ENCODE data around the gene APOBEC4.
"Not testable (repeated sequence)": the region's sequence is repeated elsewhere in the genome, so short reads cannot be mapped to it uniquely, and the experiment has no call there.

APOBEC4 gene

GRCh38 chr1:183686229-183686628, 33.1 kb upstream of the APOBEC4 start:
- H3K27me3 ChIP-seq (ENCODE audit: insufficient read depth, low read length) = no peaks in the 10 kb centered on the region

GRCh38 chr1:183685112-183685713, 32.1 kb upstream of the APOBEC4 start:
- Histone ChIP-seq H2AFZ (ENCODE audit: low read depth, low read length) (no peak overlapping the region), H3K4me3 (ENCODE audit: low read length) (no peak overlapping the region), H3K36me3 (ENCODE audit: insufficient read depth, low read length) (no peaks in the 10 kb centered on the region), H3K4me1 (ENCODE audit: insufficient read depth, low read length) (peaks cover 5% of the 10 kb centered on the region), H3K27me3 (ENCODE audit: insufficient read depth, low read length) (no peaks in the 10 kb centered on the region), H3K9me3 (ENCODE audit: low read length) (no peaks in the 10 kb centered on the region)

More at GRCh38 chr1:183686229-183686628, 33.1 kb upstream of the APOBEC4 start:
- H3K9me3 ChIP-seq (ENCODE audit: low read length) = no peaks in the 10 kb centered on the region
- H3K4me1 ChIP-seq (ENCODE audit: insufficient read depth, low read length) = peaks cover 5% of the 10 kb centered on the region
- no peak overlapping the region for H3K4me3 ChIP-seq (ENCODE audit: low read length)
- H3K36me3 ChIP-seq (ENCODE audit: insufficient read depth, low read length) = no peaks in the 10 kb centered on the region
- no peak overlapping the region for H2AFZ ChIP-seq (ENCODE audit: low read depth, low read length)

- not testable (repeated sequence) for H3K36me3 ChIP-seq (ENCODE audit: insufficient read depth, low read length); H3K27me3 ChIP-seq (ENCODE audit: insufficient read depth, low read length); H3K4me3 ChIP-seq (ENCODE audit: low read length); H3K9me3 ChIP-seq (ENCODE audit: low read length); H2AFZ ChIP-seq (ENCODE audit: low read depth, low read length)
- peaks cover 13% of the 10 kb centered on the region for H3K4me1 ChIP-seq (ENCODE audit: insufficient read depth, low read length)
These were observed 26.2 kb upstream of the APOBEC4 start for GRCh38 chr1:183679363-183679762.

- no peaks in the 10 kb centered on the region for H3K9me3 ChIP-seq (ENCODE audit: low read length)
- H2AFZ ChIP-seq (ENCODE audit: low read depth, low read length) = no peak overlapping the region
- no peak overlapping the region for H3K4me3 ChIP-seq (ENCODE audit: low read length)
- H3K4me1 ChIP-seq (ENCODE audit: insufficient read depth, low read length) = peaks cover 15% of the 10 kb centered on the region
- no peaks in the 10 kb centered on the region for H3K36me3 ChIP-seq (ENCODE audit: insufficient read depth, low read length)
- no peaks in the 10 kb centered on the region for H3K27me3 ChIP-seq (ENCODE audit: insufficient read depth, low read length)
These were observed 25.7 kb upstream of the APOBEC4 start for GRCh38 chr1:183678819-183679218.

GRCh38 chr1:183676586-183677189, 23.6 kb upstream of the APOBEC4 start:
- H3K4me3 ChIP-seq (ENCODE audit: low read length) = no peak overlapping the region
- peaks cover 16% of the 10 kb centered on the region for H3K4me1 ChIP-seq (ENCODE audit: insufficient read depth, low read length)
- H3K36me3 ChIP-seq (ENCODE audit: insufficient read depth, low read length) = no peaks in the 10 kb centered on the region
- H3K9me3 ChIP-seq (ENCODE audit: low read length) = no peaks in the 10 kb centered on the region
- H3K27me3 ChIP-seq (ENCODE audit: insufficient read depth, low read length) = no peaks in the 10 kb centered on the region
- H2AFZ ChIP-seq (ENCODE audit: low read depth, low read length) = no peak overlapping the region

- H3K4me1 ChIP-seq (ENCODE audit: insufficient read depth, low read length) = peaks cover 16% of the 10 kb centered on the region
- no peaks in the 10 kb centered on the region for H3K27me3 ChIP-seq (ENCODE audit: insufficient read depth, low read length)
- H3K9me3 ChIP-seq (ENCODE audit: low read length) = no peaks in the 10 kb centered on the region
- no peak overlapping the region for H2AFZ ChIP-seq (ENCODE audit: low read depth, low read length)
- H3K36me3 ChIP-seq (ENCODE audit: insufficient read depth, low read length) = no peaks in the 10 kb centered on the region
- H3K4me3 ChIP-seq (ENCODE audit: low read length) = no peak overlapping the region
These were observed 22.9 kb upstream of the APOBEC4 start for GRCh38 chr1:183675883-183676585.

- no peak overlapping the region for H3K4me3 ChIP-seq (ENCODE audit: low read length)
- peaks cover 2% of the 10 kb centered on the region for H3K9me3 ChIP-seq (ENCODE audit: low read length)
- H3K4me1 ChIP-seq (ENCODE audit: insufficient read depth, low read length) = peaks cover 16% of the 10 kb centered on the region
- no peak overlapping the region for H2AFZ ChIP-seq (ENCODE audit: low read depth, low read length)
- H3K36me3 ChIP-seq (ENCODE audit: insufficient read depth, low read length) = no peaks in the 10 kb centered on the region
- H3K27me3 ChIP-seq (ENCODE audit: insufficient read depth, low read length) = no peaks in the 10 kb centered on the region
These were observed 22.3 kb upstream of the APOBEC4 start for GRCh38 chr1:183675381-183675780.

GRCh38 chr1:183674886-183675285, 21.8 kb upstream of the APOBEC4 start:
- H3K4me1 ChIP-seq (ENCODE audit: insufficient read depth, low read length) = peaks cover 16% of the 10 kb centered on the region
- H3K27me3 ChIP-seq (ENCODE audit: insufficient read depth, low read length) = no peaks in the 10 kb centered on the region
- no peak overlapping the region for H2AFZ ChIP-seq (ENCODE audit: low read depth, low read length)
- H3K36me3 ChIP-seq (ENCODE audit: insufficient read depth, low read length) = no peaks in the 10 kb centered on the region
- no peak overlapping the region for H3K4me3 ChIP-seq (ENCODE audit: low read length)
- H3K9me3 ChIP-seq (ENCODE audit: low read length) = peaks cover 5% of the 10 kb centered on the region

GRCh38 chr1:183674339-183674738, 21.2 kb upstream of the APOBEC4 start:
- Histone ChIP-seq H3K4me3 (ENCODE audit: low read length) (no peak overlapping the region), H3K27me3 (ENCODE audit: insufficient read depth, low read length) (no peaks in the 10 kb centered on the region), H3K4me1 (ENCODE audit: insufficient read depth, low read length) (peaks cover 16% of the 10 kb centered on the region), H3K9me3 (ENCODE audit: low read length) (peaks cover 6% of the 10 kb centered on the region), H2AFZ (ENCODE audit: low read depth, low read length) (no peak overlapping the region), H3K36me3 (ENCODE audit: insufficient read depth, low read length) (no peaks in the 10 kb centered on the region)

- Histone ChIP-seq H3K27me3 (ENCODE audit: insufficient read depth, low read length) (no peaks in the 10 kb centered on the region), H3K4me1 (ENCODE audit: insufficient read depth, low read length) (peaks cover 16% of the 10 kb centered on the region), H3K9me3 (ENCODE audit: low read length) (peaks cover 6% of the 10 kb centered on the region), H3K36me3 (ENCODE audit: insufficient read depth, low read length) (no peaks in the 10 kb centered on the region), H2AFZ (ENCODE audit: low read depth, low read length) (no peak overlapping the region), H3K4me3 (ENCODE audit: low read length) (no peak overlapping the region)
These were observed 20.6 kb upstream of the APOBEC4 start for GRCh38 chr1:183673605-183674323.

- Histone ChIP-seq H3K4me1 (ENCODE audit: insufficient read depth, low read length) (peaks cover 3% of the 10 kb centered on the region), H3K4me3 (ENCODE audit: low read length) (no peak overlapping the region), H3K36me3 (ENCODE audit: insufficient read depth, low read length) (no peaks in the 10 kb centered on the region), H2AFZ (ENCODE audit: low read depth, low read length) (no peak overlapping the region), H3K9me3 (ENCODE audit: low read length) (peaks cover 6% of the 10 kb centered on the region), H3K27me3 (ENCODE audit: insufficient read depth, low read length) (no peaks in the 10 kb centered on the region)
These were observed 17.1 kb upstream of the APOBEC4 start for GRCh38 chr1:183670169-183670568.

GRCh38 chr1:183656355-183656754, 3.2 kb upstream of the APOBEC4 start:
- Histone ChIP-seq H3K4me1 (ENCODE audit: insufficient read depth, low read length) (peaks cover 8% of the 10 kb centered on the region), H2AFZ (ENCODE audit: low read depth, low read length) (no peak overlapping the region), H3K4me3 (ENCODE audit: low read length) (no peak overlapping the region), H3K27me3 (ENCODE audit: insufficient read depth, low read length) (no peaks in the 10 kb centered on the region), H3K9me3 (ENCODE audit: low read length) (no peaks in the 10 kb centered on the region), H3K36me3 (ENCODE audit: insufficient read depth, low read length) (no peaks in the 10 kb centered on the region)

GRCh38 chr1:183655562-183656075, 2.5 kb upstream of the APOBEC4 start:
- peaks cover 8% of the 10 kb centered on the region for H3K4me1 ChIP-seq (ENCODE audit: insufficient read depth, low read length)
- H3K27me3 ChIP-seq (ENCODE audit: insufficient read depth, low read length) = no peaks in the 10 kb centered on the region
- H3K36me3 ChIP-seq (ENCODE audit: insufficient read depth, low read length) = no peaks in the 10 kb centered on the region
- no peaks in the 10 kb centered on the region for H3K9me3 ChIP-seq (ENCODE audit: low read length)
- H3K4me3 ChIP-seq (ENCODE audit: low read length) = no peak overlapping the region
- no peak overlapping the region for H2AFZ ChIP-seq (ENCODE audit: low read depth, low read length)
